NCI-H2196 treated with DMSO at 0.1 percent for 48 hours (cell line): Measurements from ENCODE around the gene CHRNA4.

ENCODE experiments used
- DNase-seq: peaks from one replicate; lab custom pipeline; 2025; ENCODE audit not compliant: unreplicated experiment; lab: John Stamatoyannopoulos, UW

Gene CHRNA4

DNA sequence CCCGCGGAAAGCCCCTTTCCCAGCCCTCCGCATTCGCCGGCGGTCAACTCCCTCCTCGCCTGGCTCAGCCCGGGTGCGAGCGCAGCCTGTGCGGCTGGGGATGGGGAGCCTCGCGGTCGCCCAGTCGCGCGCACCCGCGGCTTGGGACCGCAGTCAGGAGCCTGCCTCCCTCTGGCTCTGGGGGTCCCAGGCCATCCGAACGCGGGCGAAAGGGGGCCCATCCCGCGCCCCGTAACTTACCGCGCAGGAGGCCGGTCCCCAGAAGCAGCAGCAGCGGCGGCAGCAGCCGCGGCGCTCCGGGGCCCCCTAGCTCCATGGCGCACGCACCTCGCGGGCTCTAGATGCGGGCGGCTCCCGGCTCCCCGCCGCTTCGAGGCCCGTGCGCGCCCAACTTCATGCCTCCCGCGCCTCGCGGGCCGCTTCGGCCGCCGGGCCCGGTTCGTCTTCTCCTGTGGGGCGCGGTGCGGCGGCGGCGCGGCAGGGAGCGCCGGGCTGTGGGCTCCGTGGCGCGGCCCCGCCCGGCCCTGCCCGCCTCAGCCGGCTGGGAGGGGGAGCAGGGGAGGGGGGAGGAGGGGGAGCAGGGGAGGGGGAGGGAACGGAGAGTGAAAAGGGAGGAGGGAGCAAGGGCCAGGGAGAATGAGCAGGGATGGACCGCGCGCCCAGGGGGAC, at the start of gene CHRNA4:
CHRNA4 (minus strand) TSS at position 500 of the 669 bp plus-strand sequence; CDS start at position 316, 184 bp downstream.
- no peak for DNase-seq

- DNase-seq: no peak
Measured at GRCh38 chr20:63409834-63410435, 48.8 kb upstream of the CHRNA4 start.

DNA sequence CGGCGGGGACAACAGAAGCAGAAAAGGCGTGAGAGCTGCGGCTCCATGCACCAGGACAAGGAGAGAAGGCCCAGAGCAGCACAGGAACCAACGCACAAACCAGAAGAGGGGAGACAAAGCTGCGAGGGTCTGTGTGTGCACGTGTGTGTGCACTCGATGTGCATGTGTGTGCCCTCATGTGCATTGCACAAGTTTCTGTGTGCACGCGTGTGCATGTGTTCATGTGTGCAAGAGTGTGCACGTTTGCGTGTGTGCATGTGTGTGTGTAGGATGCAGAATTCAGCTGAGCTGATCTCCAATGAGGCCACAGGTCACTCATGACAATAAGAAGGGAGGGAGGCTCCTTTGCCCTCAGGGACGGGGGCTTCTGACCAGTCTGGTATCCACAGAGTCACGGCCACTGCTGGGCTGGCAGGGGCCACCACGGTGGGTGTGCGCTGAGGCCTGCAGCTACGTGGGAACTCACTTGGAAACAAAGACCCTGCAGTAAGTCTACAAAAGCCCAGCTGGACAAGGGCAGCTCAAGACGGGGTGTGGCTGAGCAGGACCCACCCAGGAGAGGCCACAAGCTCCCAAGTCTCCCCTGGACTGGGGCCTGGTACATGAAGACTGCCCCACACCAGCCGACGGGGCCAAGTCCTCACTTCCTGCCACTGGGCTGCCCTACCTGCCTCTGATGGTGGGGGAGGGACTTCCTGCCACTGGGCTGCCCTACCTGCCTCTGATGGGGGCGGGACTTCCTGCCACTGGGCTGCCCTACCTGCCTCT, 48.1 kb upstream of the CHRNA4 start:
- no peak for DNase-seq

DNA sequence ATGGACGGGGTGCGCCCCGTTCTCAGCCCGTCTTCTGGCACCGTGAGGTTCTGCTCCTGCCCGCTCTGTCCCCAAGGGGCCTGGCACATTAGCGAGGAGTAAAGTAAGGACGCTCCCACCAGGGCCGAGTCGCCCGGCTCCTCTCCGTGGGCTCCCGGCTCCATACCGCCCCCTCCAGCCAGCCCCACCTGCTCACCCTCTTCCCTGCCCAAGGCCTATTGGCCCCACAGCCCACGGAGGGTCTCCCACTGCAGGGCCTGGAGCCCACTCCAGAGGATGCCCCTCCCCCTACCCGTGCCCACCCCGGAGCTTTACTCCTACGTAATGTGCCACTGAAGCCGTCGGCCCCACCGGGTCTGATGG, 47.5 kb upstream of the CHRNA4 start:
- DNase-seq: no peak

GRCh38 chr20:63407928-63408683, 47.0 kb upstream of the CHRNA4 start:
- DNase-seq: no peak

- no peak for DNase-seq
Measured at GRCh38 chr20:63406617-63407245, 45.6 kb upstream of the CHRNA4 start.

DNA sequence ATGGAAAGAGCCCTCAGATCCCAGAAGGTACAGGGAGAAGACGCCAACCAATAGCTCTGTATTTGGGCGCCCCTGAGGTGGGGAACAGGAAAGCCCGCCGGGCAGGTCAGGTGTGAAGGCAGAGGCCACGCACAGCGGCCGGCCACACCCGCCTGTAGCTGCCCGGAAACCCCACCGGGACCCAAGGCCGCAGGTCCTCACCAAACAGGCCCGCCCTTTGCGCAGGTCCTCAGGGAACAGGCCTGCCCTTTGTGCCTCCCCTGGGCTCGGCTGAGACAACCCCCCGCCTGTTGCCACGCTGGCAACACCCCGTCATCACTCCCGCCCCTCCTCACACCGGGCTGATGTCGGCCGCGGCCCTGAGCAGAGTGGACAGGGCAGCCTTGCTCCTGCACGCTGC, 44.9 kb upstream of the CHRNA4 start:
- no peak for DNase-seq

GRCh38 chr20:63405102-63405730, 44.1 kb upstream of the CHRNA4 start:
- DNase-seq: no peak

GRCh38 chr20:63404129-63405085, 43.3 kb upstream of the CHRNA4 start:
- no peak for DNase-seq

DNA sequence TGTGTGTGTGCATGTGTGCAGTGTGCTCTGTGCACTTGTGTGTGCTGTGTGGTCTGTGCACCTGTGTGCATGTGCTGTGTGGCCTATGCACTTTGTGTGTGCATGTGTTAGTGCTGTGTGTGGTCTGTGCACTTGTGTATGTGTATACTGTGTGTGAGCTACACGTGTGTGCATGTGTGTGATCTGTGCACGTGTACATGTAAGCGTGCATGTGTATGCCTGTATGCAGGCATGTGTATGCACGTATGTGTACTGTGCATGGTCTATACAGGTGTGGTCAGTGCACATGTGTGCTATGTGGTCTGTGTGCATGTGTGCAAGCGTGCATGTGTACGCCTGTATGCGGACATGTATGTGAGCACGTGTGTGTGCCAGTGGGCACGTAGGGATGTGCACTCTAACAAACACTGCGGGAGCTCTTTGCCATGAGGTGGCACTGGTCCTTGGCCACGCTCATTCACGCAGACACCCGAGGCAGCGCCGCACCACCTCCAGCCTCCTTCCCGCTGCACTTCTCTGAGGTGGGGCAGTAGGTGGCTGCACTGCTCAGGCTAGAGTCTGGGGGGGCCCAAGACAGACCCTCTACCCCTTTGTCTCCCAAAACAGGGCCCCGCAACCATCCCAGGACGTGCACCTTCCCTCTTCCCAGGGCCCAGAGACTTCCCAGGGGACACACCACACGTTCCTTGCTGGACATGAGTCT, 42.4 kb upstream of the CHRNA4 start:
- DNase-seq: no peak

DNA sequence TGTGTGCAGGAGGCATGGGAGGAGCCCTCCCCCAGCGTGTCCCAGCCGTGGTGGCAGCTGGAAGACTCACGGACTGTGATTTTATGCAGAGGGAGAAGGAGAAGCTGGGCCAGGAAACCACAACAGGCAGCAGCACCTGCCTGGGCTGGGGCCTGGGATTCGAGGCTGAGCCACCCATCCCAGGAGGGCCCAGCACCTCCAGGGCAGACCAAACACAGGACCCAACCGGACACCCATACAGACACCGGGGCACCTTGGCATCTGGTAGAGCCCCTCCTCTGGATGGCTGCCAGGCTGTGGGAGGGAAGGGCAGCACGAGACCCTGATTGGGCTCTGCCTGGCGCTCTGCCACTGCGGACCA, 41.7 kb upstream of the CHRNA4 start:
- DNase-seq: no peak

GRCh38 chr20:63402181-63402859, 41.2 kb upstream of the CHRNA4 start:
- DNase-seq: no peak

DNA sequence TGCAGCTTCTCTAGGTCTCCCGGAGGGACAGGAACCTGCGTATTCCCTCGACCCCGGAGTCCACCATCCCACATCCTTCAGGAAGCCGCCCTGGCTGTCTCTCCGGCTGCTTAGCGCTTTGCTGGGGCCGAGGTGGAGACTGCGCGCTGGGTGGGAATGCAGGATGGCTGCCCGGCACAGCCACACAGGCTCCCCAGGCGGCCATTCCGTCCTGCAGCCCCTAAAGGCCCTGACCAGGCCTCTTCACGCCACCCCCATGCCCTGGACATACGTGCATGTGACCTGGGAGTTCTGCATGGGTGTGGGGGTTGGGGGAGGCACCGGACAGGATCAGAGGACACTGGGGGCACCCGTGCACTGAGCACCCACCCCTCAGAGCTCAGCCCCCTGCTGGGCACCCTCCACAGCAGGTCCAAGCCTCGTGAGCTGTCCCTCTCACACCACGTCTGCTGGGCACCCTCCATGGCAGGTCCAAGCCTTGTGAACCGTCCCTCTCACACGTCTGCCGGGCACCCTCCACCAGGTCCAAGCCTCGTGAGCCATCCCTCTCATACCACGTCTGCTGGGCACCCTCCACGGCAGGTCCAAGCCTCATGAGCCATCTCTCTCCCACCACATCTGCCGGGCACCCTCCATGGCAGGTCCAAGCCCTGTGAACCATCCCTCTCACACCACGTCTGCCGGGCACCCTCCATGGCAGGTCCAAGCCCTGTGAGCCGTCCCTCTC, 40.4 kb upstream of the CHRNA4 start:
- no peak for DNase-seq

DNA sequence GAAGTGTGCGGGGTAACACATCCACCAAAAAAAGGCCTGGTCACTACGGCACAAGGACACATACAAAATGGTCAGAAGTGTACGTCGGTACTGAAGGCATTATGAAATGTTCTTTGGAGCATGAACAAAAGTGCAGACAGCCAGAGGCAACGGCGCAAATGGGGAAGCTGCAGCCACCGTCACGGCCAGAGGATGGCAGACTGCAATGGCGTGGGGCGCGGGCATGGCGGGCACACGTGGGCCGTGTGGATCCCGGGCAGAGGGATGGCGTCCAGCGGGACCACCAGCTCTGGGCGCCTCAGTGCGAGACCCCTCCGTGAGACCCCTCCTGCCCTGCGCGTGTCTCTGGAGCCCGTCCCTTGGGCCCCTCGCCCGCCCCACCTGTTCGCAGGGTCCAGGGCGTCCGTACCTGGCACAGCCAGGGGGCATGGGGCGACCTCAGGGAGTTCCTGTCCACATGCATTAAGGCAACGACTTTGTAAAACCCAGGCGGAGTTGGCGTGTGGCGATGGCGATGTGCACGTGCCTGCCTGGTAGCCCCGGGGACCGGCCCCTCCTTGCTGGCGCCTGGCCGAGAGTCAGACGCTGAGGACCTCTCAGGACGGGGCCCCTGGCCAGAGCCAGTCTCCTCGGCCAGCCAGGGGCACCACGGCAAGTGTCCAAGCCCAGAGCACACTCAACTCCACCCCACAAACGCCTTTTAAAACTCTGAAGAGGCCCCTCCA, 39.5 kb upstream of the CHRNA4 start:
- no peak for DNase-seq

DNA sequence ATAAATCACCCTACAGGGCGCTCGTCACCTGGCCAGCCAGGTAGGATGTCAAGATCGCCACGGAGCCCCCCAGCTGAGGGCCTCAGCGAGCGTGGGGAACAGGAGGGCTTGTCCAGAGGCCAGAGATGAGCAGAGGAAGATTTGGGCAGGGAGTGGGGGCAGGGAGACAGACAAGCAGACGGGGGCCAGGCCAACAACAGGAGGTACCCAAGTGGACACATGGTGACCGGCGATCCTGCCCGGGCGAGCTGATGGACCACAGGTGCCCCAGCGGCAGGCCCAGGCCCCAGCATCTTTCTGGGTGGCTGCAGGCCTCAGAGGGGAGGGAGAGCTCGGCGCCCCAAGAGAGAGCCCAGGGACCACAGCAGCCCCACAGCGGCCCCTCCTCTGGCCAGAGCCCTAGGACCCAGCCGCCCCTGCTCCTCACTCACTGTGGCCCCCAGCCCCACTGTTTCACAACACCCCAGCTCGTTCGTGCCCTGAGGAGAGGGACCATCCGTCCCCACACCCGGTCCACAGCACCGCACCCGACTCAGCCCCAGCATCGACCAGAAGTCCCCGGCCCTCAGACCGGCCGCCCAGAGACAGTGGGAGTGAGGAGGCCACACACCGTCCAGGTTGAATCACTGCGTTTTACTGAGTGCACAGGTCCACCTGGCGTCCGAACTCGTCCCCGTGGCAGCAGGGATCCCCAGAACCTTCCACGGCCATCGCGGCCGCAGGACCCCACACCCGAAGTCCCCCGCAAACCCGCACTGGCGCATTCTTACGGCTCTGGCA, 38.6 kb upstream of the CHRNA4 start:
- no peak for DNase-seq

- DNase-seq: no peak
Measured at GRCh38 chr20:63398744-63399514, 37.8 kb upstream of the CHRNA4 start.
